IMR-90 (cell line): ENCODE results near the gene CDC42SE1. TPM values are rescaled to one million over a fixed set of nuclear protein-coding genes. Genes with fewer than 3 reads are reported as not detected.

Source experiments
- ATAC-seq: fragments of 200-7000 bp; cut with Tn5 transposase; 2 replicates; pipeline ENCODE4 v1.9.1; 2020; ENCODE audit warnings: low read depth, mild to moderate bottlenecking, moderate library complexity
- BruUV-seq: library from RNA; stranded (reverse); fragments of 400-500 nt; replicated peaks from 2 replicates; lab custom pipeline; 2021; lab: Mats Ljungman, UMichigan
- CTCF ChIA-PET: fragments of 300-600 bp; formaldehyde crosslinking; extraction: SDS; loops from one replicate; lab custom pipeline; 2021; ENCODE audit warnings: antibody characterized with exemption; lab: Yijun Ruan, JAX
- POLR2A ChIA-PET: fragments of 300-600 bp; sonication (Branson Sonifier 250); formaldehyde crosslinking; loops from one replicate; lab custom pipeline; 2022; ENCODE audit warnings: antibody characterized with exemption; ENCODE audit not compliant: unreplicated experiment; lab: Charles Lee
- DNase-seq: peaks from one replicate; pipeline ENCODE4 v3.0.0; 2013
- H2AFZ ChIP-seq: replicated peaks from 2 replicates; pipeline ENCODE3; 2013; ENCODE audit warnings: low read length, mild to moderate bottlenecking; ENCODE audit not compliant: poor library complexity
- H2AK5ac ChIP-seq: 2 replicates; pipeline ENCODE4 v1.6.1; 2013; ENCODE audit warnings: low read depth, low read length, inconsistent platforms
- H2AK9ac ChIP-seq: replicated peaks from 2 replicates; pipeline ENCODE3; 2013; ENCODE audit warnings: mild to moderate bottlenecking, low read depth, low read length, moderate library complexity; ENCODE audit not compliant: poor library complexity
- H2BK120ac ChIP-seq: 2 replicates; pipeline ENCODE4 v1.6.1; 2013; ENCODE audit warnings: low read depth, low read length, inconsistent platforms
- H2BK15ac ChIP-seq: 3 replicates; pipeline ENCODE4 v1.6.1; 2013; ENCODE audit warnings: low read depth, low read length, inconsistent platforms
- H2BK20ac ChIP-seq: 2 replicates; pipeline ENCODE4 v1.6.1; 2013; ENCODE audit warnings: low read depth, mild to moderate bottlenecking, inconsistent platforms, low read length, moderate library complexity
- H2BK5ac ChIP-seq: 2 replicates; pipeline ENCODE4 v1.6.1; 2013; ENCODE audit warnings: mild to moderate bottlenecking, low read depth, low read length, inconsistent platforms; ENCODE audit not compliant: poor library complexity, severe bottlenecking
- H3K14ac ChIP-seq: replicated peaks from 2 replicates; pipeline ENCODE4 v1.6.1; 2013; ENCODE audit warnings: low read depth, low read length, inconsistent platforms
- H3K18ac ChIP-seq: 2 replicates; pipeline ENCODE4 v1.6.1; 2013; ENCODE audit warnings: low read depth, low read length, control low read depth
- H3K23ac ChIP-seq: 2 replicates; pipeline ENCODE4 v1.6.1; 2013; ENCODE audit warnings: low read depth, low read length, inconsistent platforms
- H3K27ac ChIP-seq: 2 replicates; pipeline ENCODE4 v1.5.1; 2013; ENCODE audit warnings: mild to moderate bottlenecking, control low read depth, low read length; ENCODE audit not compliant: insufficient read depth
- H3K27me3 ChIP-seq: 2 replicates; pipeline ENCODE4 v1.6.1; 2013; ENCODE audit warnings: low read length; ENCODE audit not compliant: control insufficient read depth, insufficient read depth
- H3K36me3 ChIP-seq: 2 replicates; pipeline ENCODE4 v1.6.1; 2013; ENCODE audit warnings: low read length, mixed read lengths; ENCODE audit not compliant: control insufficient read depth, insufficient read depth
- H3K4ac ChIP-seq: 2 replicates; pipeline ENCODE4 v1.6.1; 2013; ENCODE audit warnings: low read depth, low read length, inconsistent platforms
- H3K4me1 ChIP-seq: 2 replicates; pipeline ENCODE4 v1.6.1; 2013; ENCODE audit warnings: low read length, mixed read lengths; ENCODE audit not compliant: control insufficient read depth, insufficient read depth
- H3K4me2 ChIP-seq: 2 replicates; pipeline ENCODE4 v1.6.1; 2013; ENCODE audit warnings: low read depth, mild to moderate bottlenecking, control low read depth, low read length, moderate library complexity
- H3K4me3 ChIP-seq: 2 replicates; pipeline ENCODE4 v1.5.1; 2013; ENCODE audit warnings: low read depth, mild to moderate bottlenecking, control low read depth, low read length, moderate library complexity; ENCODE audit not compliant: insufficient read depth
- H3K56ac ChIP-seq: 2 replicates; pipeline ENCODE4 v1.6.1; 2013; ENCODE audit warnings: low read length, inconsistent platforms; ENCODE audit not compliant: insufficient read depth; ENCODE audit errors: extremely low read depth
- H3K79me1 ChIP-seq, 2 experiments: 2 replicates each; pipeline ENCODE4 v1.6.1; 2013; ENCODE audit warnings: low read length in 2 of 2, inconsistent platforms in 1 of 2, low read depth in 1 of 2
- H3K9ac ChIP-seq: 2 replicates; pipeline ENCODE4 v1.6.1; 2013; ENCODE audit warnings: low read depth, low read length, control low read depth
- H3K9me1 ChIP-seq: 2 replicates; pipeline ENCODE4 v1.6.1; 2013; ENCODE audit warnings: low read length, inconsistent platforms; ENCODE audit not compliant: insufficient read depth
- H3K9me3 ChIP-seq: 2 replicates; pipeline ENCODE4 v1.6.1; 2013; ENCODE audit warnings: low read length; ENCODE audit not compliant: control insufficient read depth, insufficient read depth
- H4K20me1 ChIP-seq: 2 replicates; pipeline ENCODE4 v1.6.1; 2013; ENCODE audit warnings: low read length, inconsistent platforms; ENCODE audit not compliant: insufficient read depth
- H4K5ac ChIP-seq: 2 replicates; pipeline ENCODE4 v1.6.1; 2013; ENCODE audit warnings: mild to moderate bottlenecking, low read depth, low read length, control low read depth
- H4K8ac ChIP-seq, 2 experiments: 2 replicates each; pipeline ENCODE4 v1.6.1; 2013; ENCODE audit warnings: low read depth in 2 of 2, low read length in 2 of 2, control low read depth in 1 of 2, inconsistent platforms in 1 of 2
- H4K91ac ChIP-seq: 2 replicates; pipeline ENCODE4 v1.6.1; 2013; ENCODE audit warnings: low read depth, low read length, inconsistent platforms; ENCODE audit not compliant: insufficient read depth
- BHLHE40 ChIP-seq: fragments of 150-350 bp; IDR thresholded peaks from 2 replicates; pipeline ENCODE4 v1.6.1; 2016; ENCODE audit warnings: mild to moderate bottlenecking, low read depth, low read length
- CEBPB ChIP-seq: IDR thresholded peaks from 2 replicates; pipeline ENCODE4 v1.6.1; 2012; ENCODE audit warnings: low read depth, low read length, improper control_type of control experiment
- CHD1 ChIP-seq: IDR thresholded peaks from 2 replicates; pipeline ENCODE4 v1.6.1; 2012; ENCODE audit warnings: low read depth, low read length, improper control_type of control experiment
- FOS ChIP-seq: fragments of 150-350 bp; IDR thresholded peaks from 2 replicates; pipeline ENCODE4 v1.6.1; 2016; ENCODE audit warnings: low read depth, low read length
- MAFK ChIP-seq: IDR thresholded peaks from 2 replicates; pipeline ENCODE4 v1.6.1; 2012; ENCODE audit warnings: low read depth, low read length, improper control_type of control experiment
- MAZ ChIP-seq: IDR thresholded peaks from 2 replicates; pipeline ENCODE4 v1.6.1; 2012; ENCODE audit warnings: low read depth, mild to moderate bottlenecking, low read length, improper control_type of control experiment, moderate library complexity, borderline replicate concordance
- MXI1 ChIP-seq: IDR thresholded peaks from 2 replicates; pipeline ENCODE4 v1.6.1; 2012; ENCODE audit warnings: low read depth, mild to moderate bottlenecking, low read length, moderate library complexity, borderline replicate concordance
- NFE2L2 ChIP-seq: fragments of 150-350 bp; IDR thresholded peaks from 2 replicates; pipeline ENCODE4 v1.6.1; 2016; ENCODE audit warnings: low read depth, mild to moderate bottlenecking, low read length
- POLR2A ChIP-seq: IDR thresholded peaks from 2 replicates; pipeline ENCODE4 v1.6.1; 2012; ENCODE audit warnings: mild to moderate bottlenecking, low read depth, low read length
- RAD21 ChIP-seq: IDR thresholded peaks from 2 replicates; pipeline ENCODE4 v1.6.1; 2012; ENCODE audit warnings: low read length, improper control_type of control experiment
- RFX5 ChIP-seq: IDR thresholded peaks from 2 replicates; pipeline ENCODE4 v1.8.0; 2012; ENCODE audit warnings: low read depth, mild to moderate bottlenecking, low read length, moderate library complexity
- WGBS, 2 experiments: methylation state at CpG; one replicate each; pipeline versions ENCODE4 v1.1.5 to v1.1.7; 2013; ENCODE audit warnings: missing lambda C conversion rate in 2 of 2; ENCODE audit not compliant: insufficient read length in 1 of 2; ENCODE audit errors: extremely low coverage in 2 of 2; 5-methylcytosine and 5-hydroxymethylcytosine counted together
- dilution Hi-C: fragments of 300-500 bp; cut with HindIII; formaldehyde crosslinking; loops from one replicate; pipeline ENCODE4 v1.14.3; 2018; ENCODE audit warnings: low sequenced_read_pairs; ENCODE audit not compliant: unreplicated experiment
- in situ Hi-C: fragments of 300-500 bp; cut with MboI; formaldehyde crosslinking; loops from 3 replicates; pipeline ENCODE4 v1.14.3; 2019; ENCODE audit warnings: low sequenced_read_pairs, inconsistent platforms, mixed read lengths
- intact Hi-C: fragments of 100-400 bp; cut with micrococcal nuclease; formaldehyde crosslinking; loops from 2 replicates; pipeline ENCODE4 v1.10.0; 2022
- polyA plus RNA-seq, 3 experiments: library from polyadenylated mRNA; depleted of rRNA; stranded (reverse); fragments of >200 nt; gene quantifications; 2 replicates each; pipeline ENCODE4 v1.2.3, GENCODE V29; 2012; ENCODE audit warnings: low replicate concordance in 1 of 3
- total RNA-seq: library from RNA; depleted of rRNA; stranded (reverse); fragments of >200 nt; gene quantifications from 2 replicates; pipeline ENCODE4 v1.2.3, GENCODE V29; 2012
- TF ChIP-seq, protein P1 (sequence below): fragments of 150-350 bp; IDR thresholded peaks from 2 replicates; pipeline ENCODE4 v1.6.1; 2017; ENCODE audit warnings: mild to moderate bottlenecking, antibody characterized with exemption, low read length, low read depth

CDC42SE1 gene
- total and polyA plus RNA-seq, 2 of the 4 experiments (the other 2 are of a cell fraction): 47.0 to 58.5 TPM

DNA sequence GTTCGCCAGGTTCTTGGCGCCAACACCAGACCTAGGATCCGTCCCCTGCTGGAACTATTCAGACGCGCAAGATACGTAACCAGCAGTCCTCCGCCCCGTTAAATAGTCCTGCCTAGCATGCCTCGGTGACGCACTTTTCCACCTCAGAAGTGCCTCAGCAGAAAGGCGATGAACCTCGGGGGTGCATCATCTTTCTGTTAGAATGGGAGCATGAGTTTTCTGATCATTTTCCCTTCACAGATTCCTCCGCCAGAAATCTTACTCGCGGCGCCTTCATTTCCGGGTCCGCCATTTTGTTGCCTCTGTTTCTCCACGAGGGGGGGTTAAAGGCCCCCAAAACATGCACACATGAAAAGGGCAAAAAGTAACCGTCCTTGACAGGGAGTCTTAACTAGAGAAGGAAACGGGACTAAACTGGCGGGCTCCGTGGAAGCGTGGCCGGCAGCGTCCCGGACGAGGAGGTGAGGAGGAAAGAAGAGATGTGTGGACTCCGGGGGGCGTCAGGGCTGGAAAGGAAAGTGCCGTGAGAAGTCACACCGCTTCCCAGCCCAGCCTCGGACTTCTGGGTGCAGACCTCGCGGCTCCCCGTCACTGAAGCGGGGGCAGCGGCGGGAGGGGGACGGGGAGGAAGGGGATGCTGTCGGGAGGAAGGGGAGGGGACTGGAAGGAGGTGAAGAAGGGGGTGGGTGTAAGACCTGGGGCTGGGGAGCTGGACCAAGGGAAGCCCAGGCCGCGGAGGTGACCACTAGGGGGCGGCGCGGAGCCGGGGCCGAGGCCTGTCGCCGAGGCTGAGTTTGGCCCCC is 11.3 kb upstream of the CDC42SE1 start, which contains the start of gene GABPB2 (continued):
- TF ChIP-seq BHLHE40 (peak; percentile 32; the same call in 1 of the 2 replicates), RFX5 (peak; percentile 25; the same call in 1 of the 2 replicates), FOS (no peak), CEBPB (no peak)

DNA sequence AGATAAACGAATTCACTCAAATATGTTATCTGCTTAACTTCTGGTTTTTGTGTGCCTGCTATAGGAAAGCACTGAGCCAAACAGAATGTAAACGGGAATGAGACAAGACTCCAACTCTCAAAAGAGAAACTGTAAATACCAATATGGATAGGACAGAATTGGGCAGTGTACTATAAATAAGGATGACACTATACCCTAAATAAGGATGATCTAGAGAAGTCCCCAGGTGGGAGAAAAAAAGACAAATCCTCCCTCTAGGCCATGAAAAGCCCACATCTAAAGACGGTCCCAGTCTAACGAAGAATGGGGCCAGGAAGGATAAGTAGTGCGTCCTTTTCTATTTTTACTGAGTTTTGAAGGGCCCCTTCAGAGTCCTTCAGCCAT is 9.7 kb upstream of the CDC42SE1 start:
- Histone ChIP-seq H2AK9ac (no peak overlapping the region), H3K79me1 (peaks cover 18 to 54% of the 10 kb centered on the region in 2 experiments), H3K36me3 (peaks cover 7% of the 10 kb centered on the region; the same call in 1 of the 2 replicates), H4K5ac (no peak overlapping the region), H3K27me3 (no peaks in the 10 kb centered on the region), H2BK5ac (no peak overlapping the region), H2BK15ac (no peak overlapping the region), H3K4me2 (no peak overlapping the region), H3K14ac (no peak overlapping the region), H3K23ac (no peak overlapping the region), H4K8ac (no peak overlapping the region), H3K18ac (no peak overlapping the region), H2AFZ (no peak overlapping the region), H3K9me1 (no peaks in the 10 kb centered on the region; the same call in 1 of the 2 replicates), H3K9me3 (no peaks in the 10 kb centered on the region), H3K56ac (no peak overlapping the region), H3K4me1 (no peaks in the 10 kb centered on the region), H2BK20ac (no peak overlapping the region), H3K4me3 (no peak overlapping the region), H3K4ac (no peak overlapping the region), H2AK5ac (no peak overlapping the region), H2BK120ac (no peak overlapping the region), H4K91ac (no peak overlapping the region), H3K9ac (no peak overlapping the region), H4K20me1 (no peaks in the 10 kb centered on the region), H3K27ac (no peak overlapping the region)
- intact Hi-C loops: no loop called here
- no TSS peak for BruUV-seq
- ChIA-PET CTCF (no interaction called here), POLR2A (no interaction called here)
- in situ Hi-C loops: no loop called here
- dilution Hi-C loops: no loop called here
- TF ChIP-seq RAD21 (no peak), MAZ (no peak), MXI1 (no peak), MAFK (no peak), POLR2A (no peak), CHD1 (no peak), CEBPB (no peak), NFE2L2 (no peak), BHLHE40 (no peak)
- TF ChIP-seq, protein P1, sequence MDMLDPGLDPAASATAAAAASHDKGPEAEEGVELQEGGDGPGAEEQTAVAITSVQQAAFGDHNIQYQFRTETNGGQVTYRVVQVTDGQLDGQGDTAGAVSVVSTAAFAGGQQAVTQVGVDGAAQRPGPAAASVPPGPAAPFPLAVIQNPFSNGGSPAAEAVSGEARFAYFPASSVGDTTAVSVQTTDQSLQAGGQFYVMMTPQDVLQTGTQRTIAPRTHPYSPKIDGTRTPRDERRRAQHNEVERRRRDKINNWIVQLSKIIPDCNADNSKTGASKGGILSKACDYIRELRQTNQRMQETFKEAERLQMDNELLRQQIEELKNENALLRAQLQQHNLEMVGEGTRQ: no peak
- DNase-seq (no peak), ATAC-seq (no peak)
- no CpG with 5 or more reads among the region's 5 CpGs for whole genome bisulfite sequencing, 2 experiments
